ENCODE measurements around the gene FAM163A.

- TF ChIP-seq CTCF (IDR thresholded peaks at IDR 0.05) (no peak), POLR2A (IDR thresholded peaks at IDR 0.05; ENCODE audit: low read depth) (no peak), POLR2AphosphoS5 (IDR thresholded peaks at IDR 0.05) (no peak), EP300 (IDR thresholded peaks at IDR 0.05) (no peak)
Measured at GRCh38 chr1:179818743-179819173, 75.7 kb downstream of the FAM163A start.
